ENCODE measurements around the gene LRRFIP1. TPM values are rescaled to one million over a fixed set of nuclear protein-coding genes. Genes with fewer than 3 reads are reported as not detected.

LRRFIP1 gene
- total and polyA plus RNA-seq, 7 donors = 42.3 to 108 (median 91.9) TPM

- no peak for DNase-seq
- H3K4me1 ChIP-seq = peaks cover 18% of the 10 kb centered on the region
- H3K27ac ChIP-seq = peak overlapping the region; percentile 65
- no peak overlapping the region for H3K4me3 ChIP-seq
- WGBS, 3 donors = 74 to 87% (median 80%) methylated on average over 5 of the region's 5 CpGs
- no peaks in the 10 kb centered on the region for H3K36me3 ChIP-seq (ENCODE audit: insufficient read depth in 1 of 2, low read depth in 1 of 2)
- TF ChIP-seq CTCF (IDR thresholded peaks at IDR 0.05) = no peak
- H3K27me3 ChIP-seq (ENCODE audit: insufficient read depth in 3 of 3, low read length in 2 of 3) = no peaks in the 10 kb centered on the region
- no peaks in the 10 kb centered on the region for H3K9me3 ChIP-seq
- intact Hi-C loops (cut with DNase I) = no loop called here
- ATAC-seq = no peak
Observed at GRCh38 chr2:237653776-237654558, 26.6 kb downstream of the LRRFIP1 start.

GRCh38 chr2:237657063-237657462 lies 29.7 kb downstream of the LRRFIP1 start:
- H3K36me3 ChIP-seq (ENCODE audit: insufficient read depth in 1 of 2, low read depth in 1 of 2) = no peaks in the 10 kb centered on the region
- intact Hi-C loops (cut with DNase I) = no loop called here
- WGBS, 3 donors = 89 to 99% (median 97%) methylated on average over 5 of the region's 5 CpGs
- H3K27ac ChIP-seq = no peak overlapping the region
- no peak overlapping the region for H3K4me3 ChIP-seq
- DNase-seq (no peak), ATAC-seq (no peak)
- peaks cover 12% of the 10 kb centered on the region for H3K4me1 ChIP-seq
- no peaks in the 10 kb centered on the region for H3K9me3 ChIP-seq
- TF ChIP-seq CTCF (IDR thresholded peaks at IDR 0.05) = no peak
- no peaks in the 10 kb centered on the region for H3K27me3 ChIP-seq (ENCODE audit: insufficient read depth in 3 of 3, low read length in 2 of 3)

GRCh38 chr2:237660381-237660900 lies 33.1 kb downstream of the LRRFIP1 start:
- peaks cover 28% of the 10 kb centered on the region for H3K4me1 ChIP-seq
- no peaks in the 10 kb centered on the region for H3K27me3 ChIP-seq (ENCODE audit: insufficient read depth in 3 of 3, low read length in 2 of 3)
- H3K36me3 ChIP-seq (ENCODE audit: insufficient read depth in 1 of 2, low read depth in 1 of 2) = no peaks in the 10 kb centered on the region
- WGBS, 3 donors = 78 to 84% (median 82%) methylated on average over 5 of the region's 5 CpGs
- TF ChIP-seq CTCF (IDR thresholded peaks at IDR 0.05) = no peak
- no peak for DNase-seq
- no peak overlapping the region for H3K4me3 ChIP-seq
- H3K9me3 ChIP-seq = no peaks in the 10 kb centered on the region
- H3K27ac ChIP-seq = peak overlapping the region; percentile 85
- ATAC-seq = no peak
- intact Hi-C loops (cut with DNase I) = loop anchor here in 1 of 2 donors (5.0 kb wide), 1 partner anchor 58 kb away; no protein-coding TSS in a partner anchor

- TF ChIP-seq CTCF (IDR thresholded peaks at IDR 0.05) = no peak
- ATAC-seq (no peak), DNase-seq (no peak)
- peak overlapping the region; percentile 85 for H3K27ac ChIP-seq
- H3K4me1 ChIP-seq = peaks cover 28% of the 10 kb centered on the region
- intact Hi-C loops (cut with DNase I) = loop anchor here in 1 of 2 donors (5.0 kb wide), 1 partner anchor 59 kb away; no protein-coding TSS in a partner anchor
- WGBS, 3 donors = 35 to 42% (median 36%) methylated on average over 6 of the region's 6 CpGs
- no peak overlapping the region for H3K4me3 ChIP-seq
- H3K27me3 ChIP-seq (ENCODE audit: insufficient read depth in 3 of 3, low read length in 2 of 3) = no peaks in the 10 kb centered on the region
- H3K9me3 ChIP-seq = no peaks in the 10 kb centered on the region
- H3K36me3 ChIP-seq (ENCODE audit: insufficient read depth in 1 of 2, low read depth in 1 of 2) = no peaks in the 10 kb centered on the region
Observed at GRCh38 chr2:237661270-237661669, 33.9 kb downstream of the LRRFIP1 start.

Data from psoas muscle (tissue), 8 donors.